GM18508 (cell line): ENCODE measurements around the gene SNRNP48.
A peak's percentile ranks its signal among the peaks of the same experiment; 100 is the strongest.

ENCODE experiments used
- ATAC-seq: cut with Tn5 transposase; IDR thresholded peaks from one replicate; pipeline ENCODE4 v1.9.1; 2021; ENCODE audit warnings: moderate number of reproducible peaks; ENCODE audit not compliant: insufficient read depth, unreplicated experiment

The SNRNP48 gene, protein sequence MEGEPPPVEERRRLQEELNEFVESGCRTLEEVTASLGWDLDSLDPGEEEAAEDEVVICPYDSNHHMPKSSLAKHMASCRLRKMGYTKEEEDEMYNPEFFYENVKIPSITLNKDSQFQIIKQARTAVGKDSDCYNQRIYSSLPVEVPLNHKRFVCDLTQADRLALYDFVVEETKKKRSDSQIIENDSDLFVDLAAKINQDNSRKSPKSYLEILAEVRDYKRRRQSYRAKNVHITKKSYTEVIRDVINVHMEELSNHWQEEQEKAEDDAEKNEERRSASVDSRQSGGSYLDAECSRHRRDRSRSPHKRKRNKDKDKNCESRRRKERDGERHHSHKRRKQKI

DNA sequence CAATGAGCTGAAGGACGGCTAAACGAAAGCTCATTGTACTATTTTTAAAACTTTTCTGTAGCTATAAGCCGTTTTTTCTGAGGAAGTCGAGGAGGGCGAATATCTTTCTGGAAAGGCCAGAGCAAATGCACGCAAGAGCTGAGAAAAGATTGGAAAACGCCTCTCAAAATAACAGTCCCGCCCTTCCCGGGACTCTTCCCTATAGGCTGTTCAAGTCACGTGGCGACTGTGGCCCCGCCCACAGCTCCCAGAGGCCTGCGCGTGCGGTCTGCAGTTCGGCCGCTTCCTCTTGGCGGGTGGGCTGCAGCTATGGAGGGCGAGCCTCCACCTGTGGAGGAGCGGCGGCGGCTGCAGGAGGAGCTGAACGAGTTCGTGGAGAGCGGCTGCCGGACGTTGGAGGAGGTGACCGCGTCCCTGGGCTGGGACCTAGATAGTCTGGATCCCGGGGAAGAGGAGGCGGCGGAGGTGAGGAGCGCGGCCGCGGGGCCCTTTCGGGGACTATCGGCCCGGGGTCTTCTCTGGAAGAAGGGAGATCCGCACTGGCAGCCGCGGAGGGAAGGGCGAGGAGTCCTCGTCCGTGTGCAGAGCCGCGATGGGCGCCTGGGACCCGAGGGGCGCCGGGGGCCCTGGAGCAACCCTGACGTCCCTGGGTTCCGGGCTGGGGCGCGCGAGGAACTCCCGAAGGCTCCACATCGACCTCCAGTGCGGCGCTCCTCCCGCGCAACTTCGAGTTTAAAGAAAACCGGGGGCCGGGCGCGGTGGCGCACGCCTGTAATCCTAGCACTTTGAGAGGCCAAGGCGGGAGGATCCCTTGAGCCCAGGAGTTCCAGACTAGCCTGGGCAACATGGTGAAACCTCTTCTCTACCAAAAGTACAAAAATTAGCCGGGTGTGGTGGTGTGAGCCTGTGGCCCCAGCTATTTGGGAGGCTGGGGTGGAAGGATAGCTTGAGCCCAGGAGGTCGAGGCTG lies at the start of gene SNRNP48:
TSS of gene SNRNP48 (plus strand) at position 250 of the 969 bp plus-strand sequence. CDS start at position 310, 60 bp downstream.
- ATAC-seq: peak; percentile 95

DNA sequence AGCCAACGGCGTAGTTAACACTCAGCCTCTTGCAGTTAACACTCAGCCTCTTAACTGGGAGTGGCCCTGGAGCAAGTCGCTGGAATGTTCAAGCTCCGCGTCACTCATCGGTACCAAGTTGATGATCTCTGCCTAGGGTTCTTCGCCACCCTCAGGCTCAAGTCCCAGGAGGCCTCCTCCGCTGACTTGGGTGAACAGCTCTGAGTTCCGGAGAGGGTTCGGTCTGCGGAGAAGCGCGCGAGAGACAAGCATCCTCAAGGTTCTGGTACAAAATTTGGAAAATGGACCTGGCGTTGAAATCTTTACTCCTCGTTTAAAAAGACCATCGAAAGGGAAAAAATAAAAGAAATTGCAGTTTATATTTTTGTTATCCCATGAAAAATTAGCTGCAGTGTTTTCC lies 49.4 kb upstream of the SNRNP48 start:
- ATAC-seq: no peak

DNA sequence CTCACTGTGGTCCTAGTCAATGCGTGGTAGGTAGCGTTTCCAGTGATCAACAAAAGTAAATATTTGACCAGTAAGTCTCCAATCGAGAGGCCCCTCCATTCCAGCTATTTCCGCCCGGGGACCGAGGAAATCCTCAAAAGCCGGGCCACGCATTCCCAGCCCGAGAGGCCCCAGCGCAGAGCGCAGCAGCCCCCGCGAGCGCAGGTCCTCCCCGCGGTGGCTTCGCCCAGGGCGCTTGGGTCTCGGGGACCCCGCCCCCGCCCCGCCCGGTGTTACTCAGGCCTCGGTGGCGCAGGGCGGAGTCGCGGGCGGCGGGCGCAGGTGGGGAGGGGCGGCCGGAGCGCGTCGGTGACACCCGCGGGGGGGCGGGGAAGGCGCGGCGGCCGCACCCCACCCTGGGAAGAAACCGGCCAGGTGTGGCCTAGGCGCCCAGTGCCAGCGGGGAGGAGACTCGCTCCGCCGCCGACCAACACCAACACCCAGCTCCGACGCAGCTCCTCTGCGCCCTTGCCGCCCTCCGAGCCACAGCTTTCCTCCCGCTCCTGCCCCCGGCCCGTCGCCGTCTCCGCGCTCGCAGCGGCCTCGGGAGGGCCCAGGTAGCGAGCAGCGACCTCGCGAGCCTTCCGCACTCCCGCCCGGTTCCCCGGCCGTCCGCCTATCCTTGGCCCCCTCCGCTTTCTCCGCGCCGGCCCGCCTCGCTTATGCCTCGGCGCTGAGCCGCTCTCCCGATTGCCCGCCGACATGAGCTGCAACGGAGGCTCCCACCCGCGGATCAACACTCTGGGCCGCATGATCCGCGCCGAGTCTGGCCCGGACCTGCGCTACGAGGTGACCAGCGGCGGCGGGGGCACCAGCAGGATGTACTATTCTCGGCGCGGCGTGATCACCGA lies 48.6 kb upstream of the SNRNP48 start, which contains the start of gene DSP:
TSS of gene DSP (plus strand) at position 497 of the 890 bp plus-strand sequence. CDS start at position 742, 245 bp downstream.
- ATAC-seq: no peak

DNA sequence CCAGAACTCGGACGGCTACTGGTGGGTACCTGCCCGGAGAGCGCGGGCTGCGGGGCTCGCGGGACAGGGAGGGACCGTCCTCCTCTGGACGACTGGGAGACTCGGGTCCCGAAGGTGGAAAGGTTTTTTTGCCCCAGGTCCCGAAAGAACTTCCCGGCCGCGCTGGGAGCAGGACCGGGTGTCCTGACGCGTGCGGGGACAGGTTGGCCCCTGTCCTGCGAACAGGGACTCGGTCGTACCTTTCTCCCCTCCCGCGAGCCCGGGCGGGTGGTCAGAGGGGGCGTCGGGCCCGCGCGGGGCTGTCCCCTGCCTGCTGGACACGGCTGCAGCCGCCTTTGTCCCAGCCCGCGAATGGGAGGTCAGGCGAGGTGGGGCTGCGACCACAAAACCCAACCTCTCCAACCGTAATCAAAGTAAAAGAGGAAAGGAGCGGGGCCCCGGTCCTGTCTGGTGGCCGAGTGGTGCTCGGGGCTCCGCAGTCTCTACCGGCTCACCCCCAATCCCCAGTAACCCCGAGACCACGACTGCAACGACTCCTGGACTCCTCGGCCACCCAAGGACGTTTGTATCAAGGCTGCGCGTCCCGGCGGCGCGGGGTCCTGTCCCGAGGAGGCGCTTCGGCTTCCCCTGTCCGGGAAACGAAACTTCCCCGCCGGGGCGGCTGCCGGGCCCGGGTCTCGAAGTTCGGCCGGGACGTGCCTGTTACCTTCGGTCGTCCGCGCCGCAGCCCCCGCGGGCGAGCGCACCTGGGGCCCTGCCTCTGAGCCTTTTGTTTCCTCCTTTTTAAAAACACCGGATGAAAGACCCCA lies 47.7 kb upstream of the SNRNP48 start:
- no peak for ATAC-seq

DNA sequence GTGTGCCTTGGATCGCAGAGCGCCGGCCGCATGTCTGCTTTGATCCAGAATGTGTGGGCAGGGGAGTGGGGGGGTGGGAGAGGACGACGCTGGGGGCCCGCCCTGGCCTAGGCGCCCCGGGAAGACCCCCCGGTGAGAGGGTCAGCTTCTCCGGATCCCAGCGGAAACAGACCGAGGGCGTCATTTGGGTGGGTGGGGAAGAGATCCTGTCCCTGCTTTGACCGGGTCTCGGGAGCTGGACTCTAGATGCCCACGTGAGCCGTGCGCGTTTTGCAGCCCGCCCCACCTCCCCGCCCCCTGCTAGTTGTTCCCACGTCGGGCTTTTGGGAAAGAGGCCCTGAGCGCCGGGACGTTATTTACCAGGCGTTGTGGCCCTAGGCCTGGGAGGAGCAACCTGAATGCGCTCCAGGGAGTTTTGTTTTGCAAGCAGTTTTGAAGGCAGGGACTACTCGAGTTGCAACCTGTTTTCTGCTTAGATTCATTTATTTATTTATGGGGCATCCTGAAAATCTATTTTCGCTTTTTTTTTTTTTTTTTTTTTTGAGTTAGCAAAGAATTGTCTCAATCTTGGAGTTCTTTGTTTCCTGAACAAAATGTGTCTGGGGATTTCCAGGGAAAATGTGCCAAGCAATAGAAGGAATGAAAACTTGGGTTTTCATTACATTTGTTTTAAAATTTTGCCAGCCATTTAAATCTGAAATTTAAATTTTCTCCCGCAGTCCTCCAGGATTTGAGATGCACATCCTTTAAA lies 46.9 kb upstream of the SNRNP48 start:
- no peak for ATAC-seq

DNA sequence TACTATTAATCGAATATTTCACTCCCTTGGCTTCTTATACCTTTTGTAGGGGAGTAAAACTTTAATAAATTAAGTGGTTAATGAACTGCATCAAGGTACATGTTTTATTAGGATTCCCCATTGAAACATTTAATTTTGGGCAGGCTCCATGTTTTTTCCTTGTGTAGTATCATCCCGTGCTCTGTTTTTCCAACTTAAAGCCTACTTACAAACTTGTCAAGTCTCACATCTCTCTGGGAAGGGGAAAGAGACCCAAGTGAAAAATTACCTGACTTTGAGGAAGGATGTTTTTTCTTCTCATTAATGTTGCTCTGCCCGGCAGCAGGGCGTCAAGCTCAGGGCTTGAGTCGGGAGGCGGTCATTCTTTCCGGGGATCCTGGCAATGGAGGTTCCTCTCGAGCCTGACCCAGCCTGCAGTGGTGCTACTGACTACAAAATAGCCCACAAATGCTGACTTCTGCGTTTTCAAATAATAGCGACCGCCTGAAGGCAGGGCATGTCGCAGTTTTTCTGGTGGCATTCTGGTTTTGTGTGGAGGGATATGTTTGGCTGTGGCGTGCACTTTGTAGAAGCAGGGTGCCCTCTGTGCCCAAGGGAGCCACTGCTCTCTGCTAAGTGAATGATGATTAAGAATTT lies 46.1 kb upstream of the SNRNP48 start:
- no peak for ATAC-seq

DNA sequence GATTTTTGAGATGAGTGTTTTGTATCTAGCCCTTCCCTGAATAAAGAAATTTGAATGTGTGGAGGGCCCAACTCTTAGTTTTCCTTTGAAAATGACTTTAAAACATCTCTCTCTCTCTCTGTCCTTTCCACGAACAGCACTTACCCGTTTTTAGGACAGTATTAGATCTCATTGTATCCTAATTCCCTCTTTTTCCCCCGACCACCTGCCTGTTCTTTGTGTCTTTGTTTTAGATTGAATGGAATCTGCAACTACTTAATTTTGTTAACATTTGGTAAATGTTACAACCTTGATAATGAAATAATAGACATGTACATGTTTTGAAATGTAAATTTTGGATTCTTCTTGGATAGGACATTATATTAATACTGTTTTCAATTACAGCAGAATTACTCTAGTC lies 45.4 kb upstream of the SNRNP48 start:
- ATAC-seq: no peak

DNA sequence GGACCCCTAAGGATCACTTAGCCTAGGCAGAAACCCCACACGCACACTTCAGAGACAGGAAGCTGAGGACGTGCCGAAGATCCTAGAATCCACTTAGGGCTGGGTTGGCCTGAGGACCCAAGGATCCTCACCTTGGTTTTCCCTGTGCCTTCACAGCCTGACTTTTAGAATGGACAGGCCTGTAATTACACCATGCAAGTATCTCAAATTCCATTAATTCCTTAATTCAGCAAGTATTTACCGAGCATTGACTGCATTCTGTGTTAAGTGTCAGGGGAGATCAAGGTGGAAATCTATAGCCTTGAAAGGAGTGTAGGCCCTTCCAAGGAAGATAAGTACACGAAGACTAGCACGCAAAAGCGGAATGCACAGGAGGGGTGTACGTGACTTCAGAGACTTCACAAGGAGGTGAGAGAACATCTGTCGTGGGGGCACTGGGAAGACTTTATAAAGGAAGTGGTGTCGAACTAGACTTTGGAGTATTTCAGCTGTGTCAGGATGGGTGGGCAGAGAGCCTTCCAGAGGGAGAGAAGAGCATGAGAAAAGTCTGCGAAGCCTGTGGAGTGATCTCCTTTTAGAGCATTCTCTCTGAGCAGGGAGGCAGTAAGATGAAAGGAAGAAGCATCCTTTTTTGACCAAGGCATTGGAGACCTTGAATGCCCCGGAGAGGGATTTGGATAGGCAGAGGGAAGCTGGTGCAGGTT lies 44.5 kb upstream of the SNRNP48 start:
- ATAC-seq: no peak

DNA sequence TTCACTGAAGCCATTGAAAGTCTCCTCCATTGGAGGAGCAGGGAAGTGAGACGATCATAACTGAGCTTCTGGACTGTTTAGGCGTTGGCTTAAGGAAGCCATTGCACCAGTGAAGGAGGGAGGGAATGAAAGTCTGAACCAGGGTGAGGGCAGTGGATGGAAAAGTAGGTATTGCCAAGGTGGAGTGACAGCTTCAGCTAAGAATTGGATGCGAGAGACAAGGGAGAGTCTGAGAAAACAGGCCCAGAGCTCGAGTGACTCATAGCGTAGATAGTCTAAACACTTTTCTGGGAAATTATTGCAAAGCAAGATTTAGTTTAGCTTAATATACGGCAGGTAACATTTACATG lies 44.0 kb upstream of the SNRNP48 start:
- no peak for ATAC-seq

DNA sequence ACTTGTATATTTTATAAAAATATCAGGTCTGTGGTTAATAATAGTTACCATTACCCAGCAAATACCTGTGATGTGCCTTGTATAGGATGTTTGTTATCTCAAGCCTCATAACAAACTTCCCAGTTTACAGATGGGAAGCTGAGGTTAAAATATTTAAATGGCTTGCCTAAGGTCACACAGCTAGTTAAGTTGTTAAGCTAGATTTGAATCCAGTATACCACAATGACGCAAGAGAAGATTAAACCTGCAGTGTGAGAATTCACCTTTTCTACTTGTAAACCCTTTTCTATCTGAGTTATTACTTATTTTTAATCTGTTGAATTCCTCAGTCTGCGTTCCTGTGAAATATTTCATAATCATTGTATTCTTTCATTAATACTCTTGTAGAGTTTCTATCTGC lies 43.6 kb upstream of the SNRNP48 start:
- no peak for ATAC-seq

DNA sequence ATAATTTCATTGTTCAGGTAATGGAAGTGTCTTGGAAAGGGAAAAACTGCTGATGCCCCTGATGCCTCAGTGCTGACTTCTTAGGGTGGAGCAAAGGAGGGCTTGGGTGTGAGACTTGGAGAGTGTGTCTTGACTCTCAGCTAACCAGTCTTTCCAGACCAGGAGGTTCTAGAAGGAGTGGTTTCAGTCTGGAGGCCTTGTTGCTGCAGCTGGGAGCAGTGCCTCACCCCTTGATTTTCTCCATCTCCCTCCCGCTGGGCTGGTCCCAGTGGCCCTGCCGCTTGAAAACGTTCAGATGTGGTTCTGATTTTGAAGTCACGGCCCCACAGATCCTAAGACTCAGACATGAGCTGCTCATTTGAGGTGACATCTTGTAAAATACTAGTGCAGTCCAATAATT lies 43.1 kb upstream of the SNRNP48 start:
- ATAC-seq: no peak

DNA sequence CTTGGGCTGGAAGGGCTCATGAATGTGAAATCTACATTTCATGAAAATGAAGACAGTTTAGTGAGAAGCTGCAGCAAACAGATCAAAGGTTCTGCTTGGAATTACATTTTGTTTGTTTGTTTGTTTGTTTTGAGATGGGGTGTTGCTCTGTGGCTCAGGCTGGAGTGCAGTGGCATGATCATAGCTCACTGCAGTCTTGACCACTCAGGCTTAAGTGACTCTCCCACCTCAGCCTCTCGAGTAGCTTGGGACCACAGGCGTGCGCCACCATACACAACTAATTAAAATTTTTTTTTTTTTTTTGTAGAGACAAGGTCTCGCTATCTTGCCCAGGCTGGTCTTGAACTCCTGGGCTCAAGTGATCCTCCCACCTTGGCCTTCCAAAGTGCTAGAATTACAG lies 42.7 kb upstream of the SNRNP48 start:
- no peak for ATAC-seq

DNA sequence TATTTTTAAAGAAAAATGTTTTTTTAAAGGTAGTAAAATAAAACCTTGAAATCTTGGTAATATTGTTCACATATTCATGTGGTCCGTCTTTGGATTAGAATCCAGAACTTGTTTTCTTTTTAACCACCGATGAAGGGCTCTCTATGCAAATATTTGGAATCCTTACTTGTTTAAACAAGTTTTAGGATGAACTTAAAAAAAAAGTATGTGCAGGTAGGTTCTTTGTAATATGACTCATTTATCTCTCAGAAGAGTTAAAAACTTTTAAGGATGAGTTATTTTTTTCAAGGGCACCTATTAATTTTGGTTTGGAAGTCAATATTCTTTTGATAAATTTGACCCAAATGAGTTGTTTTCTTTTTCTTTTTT lies 39.6 kb upstream of the SNRNP48 start:
- no peak for ATAC-seq

DNA sequence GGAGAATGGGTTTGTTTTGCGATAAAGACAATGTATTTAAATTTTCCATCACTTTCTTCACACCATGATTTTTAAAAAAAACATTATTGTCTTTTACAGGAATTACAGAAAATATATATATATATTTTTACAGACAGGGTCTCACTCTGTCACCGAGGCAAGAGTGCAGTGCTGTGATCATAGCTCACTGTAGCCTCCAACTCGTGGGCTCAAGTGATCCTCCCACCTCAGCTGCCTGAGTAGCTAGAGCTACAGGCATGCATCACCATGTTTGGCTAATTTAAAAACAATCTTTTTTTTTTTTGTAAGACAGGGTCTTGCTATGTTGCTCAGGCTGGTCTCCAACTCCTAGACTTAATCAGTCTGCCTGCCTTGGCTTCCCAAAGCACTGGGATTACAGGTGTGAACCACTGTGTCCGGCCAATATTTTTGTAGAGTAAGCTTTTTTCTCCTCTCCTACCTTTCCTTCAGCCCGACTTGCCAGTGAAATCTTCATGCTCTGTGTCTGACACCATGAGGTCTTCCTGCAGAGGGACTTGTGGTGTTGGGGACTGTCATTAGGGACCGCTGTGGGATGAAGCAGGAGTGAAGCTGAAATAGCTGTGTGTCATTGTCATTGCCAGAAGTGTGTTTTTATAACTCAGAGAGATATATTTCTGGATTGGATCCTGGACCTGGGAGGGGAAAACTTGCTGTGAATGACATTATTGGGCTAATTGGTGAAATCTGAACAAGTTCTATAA lies 35.3 kb upstream of the SNRNP48 start:
- no peak for ATAC-seq

DNA sequence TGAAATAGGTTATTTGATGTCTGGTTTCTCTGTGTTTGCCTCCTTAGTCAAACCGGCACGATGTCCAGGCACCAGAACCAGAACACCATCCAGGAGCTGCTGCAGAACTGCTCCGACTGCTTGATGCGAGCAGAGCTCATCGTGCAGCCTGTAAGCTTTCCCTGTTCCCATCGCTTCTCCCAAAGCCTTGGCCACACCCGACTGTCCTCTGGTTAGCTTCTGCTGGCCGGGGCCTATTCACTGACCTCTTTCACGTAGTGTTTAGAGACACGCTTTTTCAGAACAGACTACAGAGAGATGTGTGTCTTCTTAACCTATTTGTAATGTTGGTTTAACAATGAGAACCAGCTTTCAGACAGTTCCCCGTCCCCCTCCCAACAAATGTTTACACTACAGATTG lies 34.3 kb upstream of the SNRNP48 start:
- ATAC-seq: no peak

DNA sequence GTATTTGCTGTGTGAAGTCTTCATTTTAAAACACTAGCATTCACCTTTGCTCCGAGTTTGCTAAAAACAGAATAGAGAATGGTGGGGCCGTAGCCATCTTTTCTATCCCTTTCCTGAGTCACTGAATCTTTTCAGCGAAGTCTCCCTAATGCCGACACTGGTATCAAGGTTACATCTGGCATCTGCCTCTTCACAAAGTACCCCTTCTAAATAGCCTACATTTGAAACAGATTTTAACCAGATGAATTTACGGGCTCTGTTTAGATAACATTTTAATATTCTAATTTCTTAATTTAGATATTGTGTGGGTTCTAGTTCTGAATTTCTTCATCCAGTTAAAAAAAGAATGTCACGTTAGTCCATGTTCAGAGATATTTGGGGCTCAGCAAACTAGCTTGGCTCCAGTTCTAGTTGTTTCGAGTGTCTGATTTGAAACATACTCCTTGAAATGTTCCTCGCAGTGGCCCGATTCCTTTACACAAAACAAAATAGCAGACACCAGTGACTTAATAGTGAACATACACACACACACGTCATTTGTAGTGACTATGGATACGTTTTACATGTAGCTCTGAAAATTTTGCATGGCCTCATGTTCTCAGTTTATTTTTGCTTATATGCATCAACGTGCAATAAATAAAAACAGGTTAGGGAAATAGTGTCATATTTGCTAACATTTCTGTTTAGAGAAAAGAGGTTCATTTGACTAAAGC lies 33.4 kb upstream of the SNRNP48 start:
- ATAC-seq: no peak

DNA sequence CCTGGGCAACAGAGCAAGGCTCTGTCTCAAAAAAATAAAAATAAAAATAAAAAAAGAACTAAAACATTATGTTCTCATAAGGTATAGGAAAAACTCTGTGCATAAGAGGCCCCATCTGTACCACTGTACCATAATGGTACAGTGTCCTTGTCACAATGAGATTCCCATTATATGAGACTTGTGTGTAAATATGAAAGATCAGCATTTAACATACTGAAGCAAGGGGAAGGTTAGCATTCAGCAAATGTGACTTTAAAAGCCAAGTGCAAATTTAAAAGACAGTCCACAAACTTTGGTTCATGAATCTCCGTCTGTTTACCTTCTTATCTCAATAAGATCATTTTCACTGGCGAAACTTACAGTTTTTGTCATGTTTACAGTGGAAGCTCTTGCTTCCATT lies 32.3 kb upstream of the SNRNP48 start:
- ATAC-seq: no peak
